D721Med (cell line): ENCODE measurements around the gene AREL1.

ENCODE experiments used
- DNase-seq: peaks from one replicate; pipeline ENCODE4 v3.0.0; 2011; ENCODE audit warnings: low spot score; ENCODE audit not compliant: insufficient read length
- FAIRE-seq: peaks from 2 replicates; lab custom pipeline; 2011; peaks lifted over from hg19 to GRCh38; lab: Jason Lieb, UNC
- CTCF ChIP-seq: IDR thresholded peaks from 2 replicates; pipeline ENCODE4 v1.5.1; 2012; ENCODE audit warnings: mild to moderate bottlenecking, control low read depth; ENCODE audit not compliant: insufficient read depth; ENCODE audit errors: missing control alignments

AREL1 gene

DNA sequence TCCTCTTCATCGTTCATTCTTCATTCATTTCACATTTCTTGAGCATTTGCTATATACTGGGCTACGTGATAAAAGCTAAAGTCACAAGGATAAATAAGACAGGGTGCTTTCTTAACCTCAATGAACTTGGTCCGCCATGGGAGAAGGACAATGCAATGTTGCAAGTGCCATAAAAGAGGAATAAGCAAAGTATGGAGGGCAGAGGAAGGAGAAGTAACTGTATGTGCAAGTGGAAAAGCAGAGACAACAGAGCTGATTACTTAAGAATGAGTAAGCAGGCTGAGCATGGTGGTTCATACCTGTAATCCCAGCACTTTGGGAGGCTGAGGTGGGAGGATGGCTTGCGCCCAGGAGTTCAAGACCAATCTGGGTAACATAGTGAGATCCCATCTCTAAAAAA, 14.4 kb downstream of the AREL1 start:
- no peak for FAIRE-seq
- TF ChIP-seq CTCF: no peak

GRCh38 chr14:74697976-74698375, 14.9 kb downstream of the AREL1 start:
- FAIRE-seq (no peak), DNase-seq (no peak)
- TF ChIP-seq CTCF: no peak

More for the DNA sequence above, 14.4 kb downstream of the AREL1 start:
- no peak for DNase-seq

GRCh38 chr14:74697543-74697942, 15.3 kb downstream of the AREL1 start:
- FAIRE-seq (no peak), DNase-seq (no peak)
- no peak for TF ChIP-seq CTCF

DNA sequence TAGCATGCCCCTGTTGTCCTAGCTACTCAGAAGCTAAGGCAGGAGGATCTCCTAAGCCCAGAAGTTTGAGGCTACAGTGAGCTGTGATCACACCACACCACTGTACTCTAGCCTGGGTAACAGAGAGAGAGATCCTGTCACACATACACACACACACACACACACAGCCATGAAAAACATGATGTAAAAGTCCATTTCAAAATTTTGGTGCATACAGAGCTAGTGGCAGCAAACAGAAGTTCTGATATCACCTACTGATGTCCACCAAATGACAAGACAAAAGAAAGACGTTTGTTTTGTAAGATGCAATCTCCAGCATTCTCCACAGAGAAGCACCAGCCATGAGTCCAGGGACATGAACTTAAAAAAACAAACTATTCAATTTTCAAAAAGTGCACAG, 15.9 kb downstream of the AREL1 start:
- FAIRE-seq: no peak
- DNase-seq: no peak
- no peak for TF ChIP-seq CTCF

DNA sequence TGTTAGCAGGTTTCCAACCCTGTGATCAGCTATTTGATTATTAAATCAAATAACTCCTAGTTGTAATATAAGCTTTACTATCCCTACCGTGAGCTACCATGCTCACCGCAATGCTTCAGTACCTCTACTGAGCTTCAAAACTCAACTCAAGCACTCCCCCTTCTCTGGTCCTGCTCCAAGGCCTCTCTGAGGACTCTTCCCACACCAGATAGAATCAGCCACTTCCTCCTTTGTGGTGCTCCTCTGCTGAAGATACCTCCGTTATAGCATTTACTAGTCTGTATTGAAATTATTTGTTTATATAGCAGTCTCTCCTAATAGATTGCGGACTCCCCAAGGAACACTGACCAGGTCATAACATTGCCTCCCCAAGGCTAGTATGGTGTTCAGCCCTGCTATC, 17.5 kb downstream of the AREL1 start:
- FAIRE-seq (no peak), DNase-seq (no peak)
- no peak for TF ChIP-seq CTCF

DNA sequence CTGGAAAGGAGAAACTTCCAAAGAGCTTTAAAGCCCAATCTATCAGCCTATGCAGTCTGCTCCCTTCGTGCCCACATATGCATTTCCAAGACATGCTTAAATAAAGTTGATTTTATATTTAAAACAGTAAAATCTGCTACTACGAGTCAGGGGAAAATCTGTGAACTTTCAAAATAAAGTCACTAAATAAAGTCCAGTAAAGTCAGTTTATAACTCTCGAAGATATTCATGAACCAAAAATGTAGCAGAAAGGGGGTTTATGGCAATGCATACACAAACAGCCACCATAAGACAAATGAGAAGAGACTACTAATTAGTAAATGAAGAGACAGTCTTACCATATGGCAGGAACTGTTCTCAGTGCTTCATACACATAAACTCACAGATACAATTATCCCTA, 19.7 kb downstream of the AREL1 start:
- DNase-seq: no peak
- FAIRE-seq: no peak
- no peak for TF ChIP-seq CTCF

DNA sequence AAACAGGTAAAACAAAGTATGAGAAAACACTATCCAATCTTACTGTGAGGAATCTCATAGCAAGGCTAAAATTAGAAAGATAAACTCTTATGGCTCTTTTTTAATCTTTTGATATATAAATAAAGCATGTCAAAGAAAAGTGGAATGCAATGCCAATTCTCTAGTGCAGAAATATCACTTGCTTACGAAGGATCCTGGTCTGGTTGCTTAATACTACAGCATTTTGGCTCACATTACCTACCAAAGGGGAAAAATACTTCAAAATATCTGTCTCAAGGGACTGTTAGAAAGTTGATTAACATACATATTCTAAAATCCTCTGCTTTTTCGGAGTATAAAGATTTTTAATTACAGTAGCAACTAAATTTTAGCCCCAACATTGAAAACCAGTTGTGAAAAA, 21.4 kb downstream of the AREL1 start:
- DNase-seq (no peak), FAIRE-seq (no peak)

More for the DNA sequence above, 21.4 kb downstream of the AREL1 start:
- no peak for TF ChIP-seq CTCF
